ENCODE measurements around the gene FAM117B.
A peak's percentile ranks its signal among the peaks of the same experiment; 100 is the strongest.
"Not testable (repeated sequence)": the region's sequence is repeated elsewhere in the genome, so short reads cannot be mapped to it uniquely, and the experiment has no call there.

The FAM117B gene

GRCh38 chr2:202763916-202764315 is 129.1 kb downstream of the FAM117B start:
- FAIRE-seq = no peak

GRCh38 chr2:202764991-202765390 is 130.2 kb downstream of the FAM117B start:
- FAIRE-seq = no peak

- no peak for FAIRE-seq
Observed at GRCh38 chr2:202765436-202765835, 130.7 kb downstream of the FAM117B start.

- FAIRE-seq = no peak
Observed at GRCh38 chr2:202768273-202768672, 133.5 kb downstream of the FAM117B start.

GRCh38 chr2:202769201-202769600 is 134.4 kb downstream of the FAM117B start:
- FAIRE-seq = no peak

GRCh38 chr2:202771336-202771735 is 136.6 kb downstream of the FAM117B start:
- no peak for FAIRE-seq

- FAIRE-seq = no peak
Observed at GRCh38 chr2:202771741-202772460, 137.1 kb downstream of the FAM117B start.

GRCh38 chr2:202773301-202773973 is 138.7 kb downstream of the FAM117B start:
- no peak for FAIRE-seq

GRCh38 chr2:202774104-202774503 is 139.3 kb downstream of the FAM117B start:
- no peak for FAIRE-seq

GRCh38 chr2:202778217-202778616 is 143.4 kb downstream of the FAM117B start:
- no peak for FAIRE-seq

- no peak for FAIRE-seq
Observed at GRCh38 chr2:202780514-202781021, 145.8 kb downstream of the FAM117B start.

- FAIRE-seq = peak; percentile 90
Observed at GRCh38 chr2:202782940-202783558, 148.3 kb downstream of the FAM117B start.

- no peak for FAIRE-seq
Observed at GRCh38 chr2:202786842-202787241, 152.1 kb downstream of the FAM117B start.

- FAIRE-seq = no peak
Observed at GRCh38 chr2:202790676-202791075, 155.9 kb downstream of the FAM117B start.

- no peak for FAIRE-seq
Observed at GRCh38 chr2:202797944-202798343, 163.2 kb downstream of the FAM117B start.

GRCh38 chr2:202805911-202806310 is 171.1 kb downstream of the FAM117B start:
- not testable (repeated sequence) for FAIRE-seq

GRCh38 chr2:202807431-202808138 is 172.8 kb downstream of the FAM117B start:
- not testable (repeated sequence) for FAIRE-seq

GRCh38 chr2:202808754-202809153 is 174.0 kb downstream of the FAM117B start:
- FAIRE-seq = no peak

GRCh38 chr2:202813387-202813786 is 178.6 kb downstream of the FAM117B start:
- FAIRE-seq = no peak

- FAIRE-seq = no peak
Observed at GRCh38 chr2:202814226-202814625, 179.5 kb downstream of the FAM117B start.

- no peak for FAIRE-seq
Observed at GRCh38 chr2:202815548-202816360, 181.0 kb downstream of the FAM117B start.

GRCh38 chr2:202817771-202818170 is 183.0 kb downstream of the FAM117B start:
- no peak for FAIRE-seq
